Nephron (organoid): ENCODE results near the gene CPXM2.

Source experiments
- H3K27ac Mint-ChIP-seq, 3 experiments: 2 replicates each; pipeline ENCODE4 v1.8.0; 2020; ENCODE audit warnings: mixed read lengths in 3 of 3, mild to moderate bottlenecking in 2 of 3, moderate library complexity in 1 of 3
- H3K27me3 Mint-ChIP-seq: 2 replicates; pipeline ENCODE4 v1.8.0; 2021; ENCODE audit warnings: low read depth, mild to moderate bottlenecking, moderate library complexity, mixed read lengths
- H3K36me3 Mint-ChIP-seq: 2 replicates; pipeline ENCODE4 v1.8.0; 2020; ENCODE audit warnings: low read depth, mixed read lengths
- H3K4me1 Mint-ChIP-seq: 2 replicates; pipeline ENCODE4 v1.8.0; 2020; ENCODE audit warnings: mixed read lengths
- H3K4me3 Mint-ChIP-seq, 3 experiments: 2 replicates each; pipeline ENCODE4 v1.8.0; 2020; ENCODE audit warnings: mild to moderate bottlenecking in 3 of 3, mixed read lengths in 3 of 3, moderate library complexity in 2 of 3
- H3K9me3 Mint-ChIP-seq: 2 replicates; pipeline ENCODE4 v1.8.0; 2020; ENCODE audit warnings: mixed read lengths
- CTCF ChIP-seq, 3 experiments: fragments of 200-600 bp; sonication (generic); IDR thresholded peaks; one replicate each; pipeline ENCODE4 v1.5.0; 2021; ENCODE audit warnings: antibody characterized with exemption in 3 of 3; ENCODE audit not compliant: unreplicated experiment in 3 of 3

CPXM2 gene

GRCh38 chr10:123784216-123784615 is 107.4 kb downstream of the CPXM2 start:
- Mint-ChIP-seq H3K4me3 (no peak overlapping the region), H3K36me3 (no peaks in the 10 kb centered on the region), H3K27me3 (peaks cover 90% of the 10 kb centered on the region), H3K27ac (no peak overlapping the region), H3K4me1 (no peaks in the 10 kb centered on the region), H3K9me3 (no peaks in the 10 kb centered on the region)
- no peak for TF ChIP-seq CTCF (IDR thresholded peaks at IDR 0.05; ENCODE audit: unreplicated experiment in 3 of 3)

GRCh38 chr10:123783296-123783695 is 108.3 kb downstream of the CPXM2 start:
- TF ChIP-seq CTCF (IDR thresholded peaks at IDR 0.05; ENCODE audit: unreplicated experiment in 3 of 3), result no peak
- no peaks in the 10 kb centered on the region for H3K4me1 Mint-ChIP-seq
- H3K27ac Mint-ChIP-seq, result no peak overlapping the region
- no peaks in the 10 kb centered on the region for H3K9me3 Mint-ChIP-seq
- no peak overlapping the region for H3K4me3 Mint-ChIP-seq
- H3K36me3 Mint-ChIP-seq, result no peaks in the 10 kb centered on the region
- peaks cover 91% of the 10 kb centered on the region for H3K27me3 Mint-ChIP-seq

GRCh38 chr10:123782549-123782948 is 109.1 kb downstream of the CPXM2 start:
- TF ChIP-seq CTCF (IDR thresholded peaks at IDR 0.05; ENCODE audit: unreplicated experiment in 3 of 3), result no peak
- Mint-ChIP-seq H3K27me3 (peaks cover 95% of the 10 kb centered on the region), H3K36me3 (no peaks in the 10 kb centered on the region), H3K4me1 (no peaks in the 10 kb centered on the region), H3K4me3 (no peak overlapping the region), H3K27ac (no peak overlapping the region), H3K9me3 (no peaks in the 10 kb centered on the region)

GRCh38 chr10:123781956-123782500 is 109.6 kb downstream of the CPXM2 start:
- Mint-ChIP-seq H3K4me3 (no peak overlapping the region), H3K27me3 (peaks cover 95% of the 10 kb centered on the region), H3K9me3 (no peaks in the 10 kb centered on the region), H3K27ac (no peak overlapping the region), H3K36me3 (no peaks in the 10 kb centered on the region), H3K4me1 (no peaks in the 10 kb centered on the region)
- no peak for TF ChIP-seq CTCF (IDR thresholded peaks at IDR 0.05; ENCODE audit: unreplicated experiment in 3 of 3)

GRCh38 chr10:123781324-123781900 is 110.2 kb downstream of the CPXM2 start:
- H3K9me3 Mint-ChIP-seq, result no peaks in the 10 kb centered on the region

More at GRCh38 chr10:123781324-123781900, 110.2 kb downstream of the CPXM2 start:
- H3K36me3 Mint-ChIP-seq, result no peaks in the 10 kb centered on the region
- no peak overlapping the region for H3K4me3 Mint-ChIP-seq
- peaks cover 95% of the 10 kb centered on the region for H3K27me3 Mint-ChIP-seq
- no peaks in the 10 kb centered on the region for H3K4me1 Mint-ChIP-seq
- no peak for TF ChIP-seq CTCF (IDR thresholded peaks at IDR 0.05; ENCODE audit: unreplicated experiment in 3 of 3)
- H3K27ac Mint-ChIP-seq, result no peak overlapping the region
